Activated CD4-positive, alpha-beta T cell treated with anti-CD3 and anti-CD28 coated beads, Interleukin-2, amount 50 U/mL, for 24 hours (primary cell): ENCODE results near the gene TECR.
"Not testable (repeated sequence)": the region's sequence is repeated elsewhere in the genome, so short reads cannot be mapped to it uniquely, and the experiment has no call there.

ENCODE experiments used
- DNase-seq, 2 donors: peaks; one replicate each; pipeline ENCODE4 v3.0.0-alpha.2; 2020; ENCODE audit warnings: low read depth in 1 of 2, low spot score in 1 of 2

The TECR gene

DNA sequence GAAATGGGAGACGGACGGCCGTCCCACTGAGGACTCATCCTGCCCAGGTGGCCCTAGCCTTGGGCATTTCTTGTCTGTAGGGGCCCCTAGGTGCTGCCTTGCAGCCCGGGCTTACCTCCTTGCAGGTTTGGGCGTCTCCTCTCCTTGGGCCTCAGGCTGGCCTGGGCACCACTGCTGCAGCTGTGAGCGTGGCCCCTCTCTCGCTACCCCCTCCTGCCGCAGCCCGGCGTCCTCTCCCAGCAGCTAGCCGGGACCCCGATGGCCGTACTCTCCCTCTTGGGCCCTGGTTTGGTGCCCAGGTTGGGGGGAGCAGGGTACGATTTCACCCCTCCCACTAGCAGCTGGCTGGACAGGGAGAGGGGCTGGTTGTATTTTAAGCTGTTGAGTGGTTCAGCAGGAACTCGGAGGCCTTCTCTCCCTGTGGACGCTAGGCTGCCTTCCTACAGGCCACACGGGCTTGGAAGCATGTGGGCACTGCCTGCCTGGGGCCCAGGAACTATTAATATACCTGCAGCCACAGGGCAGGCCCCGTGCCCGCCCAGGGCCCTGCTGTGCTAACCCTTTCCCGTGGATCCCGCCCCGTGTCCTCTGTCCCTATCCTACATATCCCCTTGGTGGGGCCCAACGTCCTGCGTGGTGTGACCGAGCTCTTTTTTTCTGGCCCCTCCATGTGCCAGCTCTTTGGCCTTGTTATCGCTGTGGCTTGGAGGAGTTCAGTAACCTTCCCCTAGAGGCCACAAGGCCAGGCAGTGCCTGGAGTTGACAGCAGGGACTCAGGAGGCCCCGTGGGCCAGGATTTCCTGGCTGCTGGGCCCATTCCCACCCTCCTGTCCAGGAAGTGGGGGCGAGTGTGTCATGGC, 30.8 kb downstream of the TECR start:
- no peak for DNase-seq

- DNase-seq, result no peak
Measured at GRCh38 chr19:14560776-14561108, 31.3 kb downstream of the TECR start.

GRCh38 chr19:14561249-14561648, 31.9 kb downstream of the TECR start:
- no peak for DNase-seq

DNA sequence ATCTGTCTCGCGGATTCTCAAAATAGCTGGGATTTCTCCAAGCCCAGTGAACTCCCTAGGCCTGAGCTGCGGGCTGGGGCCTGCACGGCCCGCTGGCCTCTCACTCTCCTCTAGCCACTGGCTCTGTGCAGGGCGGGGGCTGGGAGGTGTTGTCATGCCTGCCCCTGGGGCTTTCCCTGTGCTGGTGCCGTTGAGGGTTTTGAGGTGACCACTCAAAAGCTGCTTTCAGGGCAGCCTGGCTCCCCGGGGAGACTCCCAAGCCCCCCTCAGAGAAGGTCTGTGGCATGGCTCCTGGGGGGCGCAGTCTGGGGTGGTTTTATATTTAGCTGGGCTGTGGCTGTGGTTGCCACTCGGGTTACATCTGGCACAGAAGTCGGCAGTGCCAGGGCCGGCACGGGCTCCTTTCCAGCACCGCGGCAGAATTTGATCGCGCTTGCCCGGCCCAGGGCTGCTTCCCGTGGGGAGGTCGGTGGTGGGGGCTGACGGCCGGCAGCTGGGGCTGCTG, 32.5 kb downstream of the TECR start:
- DNase-seq, result no peak

DNA sequence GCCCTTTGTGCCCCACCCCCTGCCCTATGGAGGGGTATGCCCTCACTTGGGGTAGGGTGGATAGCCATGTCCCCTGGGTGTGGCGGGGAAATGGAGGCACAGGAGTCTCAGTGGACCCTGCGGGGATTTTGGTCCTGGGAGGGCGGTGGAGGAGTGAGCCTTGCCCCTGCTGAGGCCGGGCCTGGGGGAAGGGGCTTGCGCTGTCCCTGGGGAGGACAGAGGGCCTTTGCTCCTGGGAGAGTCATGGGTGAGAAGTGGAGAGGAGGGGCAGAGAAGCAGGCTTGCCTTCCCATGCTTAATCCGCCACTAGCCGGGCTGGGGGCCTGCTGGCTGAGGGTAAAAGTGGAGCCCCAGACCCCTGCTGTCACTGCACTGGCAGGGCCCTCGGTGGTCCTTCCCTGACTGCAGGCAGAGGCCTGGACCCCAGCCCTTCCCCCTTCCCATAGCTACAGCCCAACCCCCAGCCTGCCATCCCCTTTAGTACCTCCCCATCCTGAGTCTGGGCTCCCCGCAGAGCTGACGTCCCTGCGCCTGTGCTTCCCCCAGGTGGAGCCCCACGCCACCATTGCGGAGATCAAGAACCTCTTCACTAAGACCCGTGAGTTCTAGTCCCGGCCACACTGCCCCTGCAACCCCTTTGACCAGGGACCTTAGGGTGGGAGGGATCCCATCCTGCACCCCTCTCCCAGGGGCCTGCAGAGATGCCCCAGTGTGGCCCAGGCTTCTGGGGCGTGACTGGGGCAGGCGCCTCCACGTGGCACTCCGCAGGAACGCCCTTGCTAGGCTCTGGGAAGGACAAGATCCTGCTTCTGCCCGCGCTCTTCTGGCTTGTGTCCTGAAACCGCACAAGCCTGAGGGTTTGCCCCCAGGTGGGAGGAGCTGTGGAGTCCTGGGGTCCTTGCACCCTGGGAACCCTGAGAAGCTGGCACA, 33.5 kb downstream of the TECR start:
- DNase-seq, result no peak

DNA sequence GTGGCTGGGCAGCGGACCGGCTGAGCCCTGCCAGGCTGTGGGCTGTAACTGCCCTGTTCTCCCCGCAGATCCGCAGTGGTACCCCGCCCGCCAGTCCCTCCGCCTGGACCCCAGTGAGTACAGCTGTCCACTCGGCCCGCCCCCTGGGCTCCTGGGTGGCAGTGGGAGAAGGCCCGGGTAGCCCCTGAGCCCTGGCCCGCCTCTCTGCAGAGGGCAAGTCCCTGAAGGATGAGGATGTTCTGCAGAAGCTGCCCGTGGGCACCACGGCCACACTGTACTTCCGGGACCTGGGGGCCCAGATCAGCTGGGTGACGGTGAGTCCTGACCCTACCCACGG, 34.2 kb downstream of the TECR start:
- DNase-seq, result no peak

GRCh38 chr19:14563989-14564651, 34.7 kb downstream of the TECR start:
- peak in 1 of 2 donors; percentile 45 for DNase-seq

DNA sequence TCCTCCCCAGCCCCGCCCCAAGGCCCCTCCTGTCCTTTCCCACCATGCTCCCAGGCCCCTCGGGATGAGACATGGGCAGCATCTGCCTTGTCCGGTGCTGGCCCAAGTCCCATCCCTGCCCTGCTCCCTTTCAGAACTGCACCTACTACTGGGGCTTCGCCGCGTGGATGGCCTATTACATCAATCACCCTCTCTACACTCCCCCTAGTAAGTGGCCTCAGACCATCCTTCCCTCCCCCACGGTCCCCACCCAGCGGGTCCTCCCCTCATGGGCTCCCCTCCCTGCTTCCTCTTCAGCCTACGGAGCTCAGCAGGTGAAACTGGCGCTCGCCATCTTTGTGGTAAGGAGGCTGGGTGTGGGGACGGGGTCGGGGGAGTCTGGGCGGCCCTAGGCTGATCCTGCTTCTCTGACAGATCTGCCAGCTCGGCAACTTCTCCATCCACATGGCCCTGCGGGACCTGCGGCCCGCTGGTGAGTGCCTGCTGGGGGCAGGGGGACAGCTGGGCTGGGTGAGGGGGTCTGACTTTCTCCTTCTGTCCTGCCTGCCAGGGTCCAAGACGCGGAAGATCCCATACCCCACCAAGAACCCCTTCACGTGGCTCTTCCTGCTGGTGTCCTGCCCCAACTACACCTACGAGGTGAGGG, 35.4 kb downstream of the TECR start:
- DNase-seq, result not testable (repeated sequence)

- no peak for DNase-seq
Measured at GRCh38 chr19:14565298-14565679, 35.9 kb downstream of the TECR start.

- no peak for DNase-seq
Measured at GRCh38 chr19:14565765-14566711, 36.6 kb downstream of the TECR start.

DNA sequence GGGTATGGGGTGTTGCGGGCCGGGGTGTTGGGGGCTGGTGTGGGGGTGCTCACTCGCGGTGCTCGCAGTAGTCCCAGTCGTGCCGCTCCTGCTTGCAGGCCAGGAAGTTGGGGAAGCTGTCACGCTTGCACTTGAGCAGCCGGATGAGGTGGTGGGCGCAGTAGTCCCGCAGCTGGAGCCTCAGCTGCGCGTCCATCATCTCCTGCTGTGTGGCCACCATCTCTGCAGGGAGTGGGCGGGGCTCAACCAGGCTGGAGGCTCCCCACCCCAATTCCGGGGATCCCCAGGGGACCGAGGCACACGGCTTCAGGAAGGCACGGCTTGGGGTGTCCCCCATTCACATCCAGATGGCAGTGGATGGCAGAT, 37.3 kb downstream of the TECR start:
- DNase-seq, result no peak

DNA sequence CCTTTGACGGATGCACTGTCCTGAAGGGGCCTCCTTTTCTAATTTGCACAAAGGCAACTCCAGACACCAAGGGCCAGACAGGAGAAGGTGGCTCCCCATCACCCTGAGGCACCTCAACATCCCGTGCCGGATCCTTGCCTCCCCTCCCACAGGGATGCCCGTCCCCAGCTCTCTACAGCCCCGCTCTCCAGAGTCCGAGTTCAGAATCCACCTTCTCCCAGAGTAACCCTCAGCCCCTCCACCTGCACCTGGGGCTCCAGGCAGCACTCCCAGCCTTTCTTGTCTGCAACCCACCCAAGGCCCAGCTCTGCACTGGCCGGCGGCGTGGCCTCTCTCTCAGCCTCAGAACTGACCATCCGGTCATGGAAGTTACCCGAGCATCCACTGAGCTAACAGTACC, 37.7 kb downstream of the TECR start:
- no peak for DNase-seq

GRCh38 chr19:14570864-14571527, 41.6 kb downstream of the TECR start:
- DNase-seq, result no peak

GRCh38 chr19:14571695-14572490, 42.5 kb downstream of the TECR start, which contains the start of gene NDUFB7:
Gene NDUFB7, minus strand, starts transcription at chr19:14572066. Its CDS starts 66 bp downstream, at chr19:14572000.
- peak; percentile 76 to 88 for DNase-seq

- no peak for DNase-seq
Measured at GRCh38 chr19:14575428-14575980, 46.1 kb downstream of the TECR start.

GRCh38 chr19:14576363-14576762, 47.0 kb downstream of the TECR start:
- DNase-seq, result no peak

DNA sequence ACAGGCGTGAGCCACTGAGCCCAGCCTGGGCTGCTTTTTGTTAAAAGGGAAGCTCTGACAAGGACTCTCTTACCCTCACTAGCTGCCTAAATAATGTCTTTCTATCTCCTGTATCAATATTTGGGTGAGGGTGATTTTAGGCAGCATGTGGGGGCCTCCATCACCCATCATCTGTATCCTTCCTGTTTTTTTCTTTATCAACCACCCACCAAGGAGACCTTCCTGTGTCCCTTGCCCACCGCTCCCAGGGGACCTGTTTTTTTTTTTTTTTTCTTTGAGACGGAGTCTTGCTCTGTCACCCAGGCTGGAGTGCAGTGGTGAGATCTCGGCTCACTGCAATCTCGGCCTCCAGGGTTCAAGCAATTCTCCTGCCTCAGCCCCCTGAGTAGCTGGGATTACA, 47.9 kb downstream of the TECR start:
- DNase-seq, result no peak

DNA sequence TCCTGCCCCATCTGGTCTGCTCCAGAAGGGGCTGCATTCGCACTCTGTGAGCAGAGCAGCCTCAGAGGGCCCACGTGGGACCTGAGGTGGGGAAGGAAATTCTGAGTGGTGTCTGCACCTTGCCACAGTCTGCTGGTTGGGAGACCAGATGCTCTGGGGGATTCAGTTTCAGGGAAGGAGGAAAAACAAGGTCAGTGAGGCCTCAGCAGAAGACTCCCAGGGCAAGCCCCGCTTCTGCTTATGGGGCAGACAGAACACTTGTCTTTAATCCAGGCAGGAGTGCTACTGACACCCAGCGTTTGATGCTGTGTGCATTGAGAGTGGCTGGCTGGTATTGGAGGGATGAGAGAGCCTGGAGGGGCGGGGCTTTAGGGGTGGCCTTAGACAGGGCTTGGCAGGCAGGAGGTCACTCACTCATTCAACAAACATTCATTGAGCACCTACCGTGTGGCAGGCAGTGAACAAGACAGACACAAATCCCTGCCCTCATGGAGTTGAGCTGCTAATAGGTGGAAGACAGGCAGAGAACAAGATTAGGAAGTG, 48.6 kb downstream of the TECR start:
- DNase-seq, result no peak
